Mucosa of gallbladder (tissue), 1 donor: ENCODE measurements around the gene ADAMTS19. TPM values are rescaled to one million over a fixed set of nuclear protein-coding genes. Genes with fewer than 3 reads are reported as not detected.

Experiments
- DNase-seq: peaks from one replicate; pipeline ENCODE4 v3.0.0-alpha.2; 2020; ENCODE audit warnings: low spot score
- total RNA-seq: library from RNA; stranded (reverse); gene quantifications from one replicate; pipeline ENCODE4 v1.2.1, GENCODE V29; 2021
- donor health status: DM: no; HTN: no; CAD: no.

Gene ADAMTS19
- total RNA-seq, 1 donor from 2014 or later, result 0.20 TPM

DNA sequence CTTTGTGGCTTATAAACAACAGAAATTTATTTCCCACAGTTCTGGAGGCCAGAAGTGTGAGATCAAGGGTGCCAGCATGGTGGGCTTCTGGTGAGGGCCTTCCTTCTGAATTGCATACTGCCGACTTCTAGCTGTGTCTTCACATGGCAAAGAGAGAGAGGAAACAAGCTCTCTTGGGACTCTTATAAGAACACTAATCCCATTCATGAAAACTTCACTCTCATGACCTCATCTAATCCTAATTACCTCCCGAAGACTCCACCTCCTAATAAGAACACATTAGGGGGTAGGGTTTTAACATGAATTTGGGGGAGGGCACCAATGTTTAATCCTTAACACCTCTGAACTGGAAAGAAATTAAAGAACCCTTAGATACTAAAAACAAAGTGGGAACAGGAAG lies 211.9 kb downstream of the ADAMTS19 start:
- DNase-seq, result no peak

DNA sequence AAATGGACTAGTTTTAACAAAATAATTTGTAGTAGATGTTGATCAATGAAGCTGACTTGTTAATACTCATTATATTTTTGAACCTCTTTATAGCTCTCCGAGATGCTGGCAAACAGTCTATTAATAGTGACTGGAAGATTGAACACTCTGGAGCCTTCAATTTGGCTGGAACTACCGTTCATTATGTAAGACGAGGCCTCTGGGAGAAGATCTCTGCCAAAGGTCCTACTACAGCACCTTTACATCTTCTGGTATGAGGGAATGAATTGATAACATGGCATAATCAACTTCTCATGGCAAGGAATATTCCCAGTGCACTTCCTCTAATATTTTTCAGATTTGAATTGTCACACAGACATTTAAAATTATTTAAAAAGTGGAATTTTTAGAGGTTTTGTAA lies 219.6 kb downstream of the ADAMTS19 start:
- no peak for DNase-seq

DNA sequence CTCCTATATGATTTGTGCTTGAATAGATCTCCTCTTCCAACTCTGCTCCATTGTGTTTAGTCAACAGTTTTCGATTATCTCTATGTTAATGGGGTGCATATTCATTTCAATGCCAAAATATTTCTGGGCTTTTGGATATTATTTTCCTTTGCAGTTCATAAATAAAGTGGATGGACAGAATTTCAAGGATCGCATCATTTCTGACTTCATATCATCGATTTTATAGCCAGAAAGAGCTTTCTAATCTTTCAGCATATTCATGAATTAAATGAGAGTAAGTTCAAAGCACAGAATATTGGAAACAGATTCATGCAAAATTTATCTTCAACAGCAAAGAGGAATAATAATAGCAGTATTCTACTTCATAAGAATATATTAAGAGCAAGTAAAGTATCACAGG lies 227.8 kb downstream of the ADAMTS19 start:
- no peak for DNase-seq

DNA sequence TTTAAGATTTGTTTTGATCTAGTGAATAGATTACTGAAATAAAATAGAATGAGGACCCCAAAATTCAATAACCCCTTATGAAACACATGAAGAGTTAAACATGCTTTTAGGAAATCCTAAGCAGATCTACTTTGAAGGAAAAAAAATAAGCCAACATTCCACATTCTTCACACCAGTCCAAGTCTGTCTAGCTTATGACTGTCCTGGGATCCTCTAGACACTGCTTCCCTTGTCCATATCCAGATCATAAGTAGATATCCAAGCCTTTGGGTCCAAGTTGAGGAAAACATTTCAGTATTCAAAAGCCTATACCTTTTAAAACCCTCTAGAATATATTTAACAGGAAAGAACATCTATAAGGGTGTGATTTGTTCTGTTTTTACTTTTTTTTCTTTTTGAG lies 228.9 kb downstream of the ADAMTS19 start:
- no peak for DNase-seq

DNA sequence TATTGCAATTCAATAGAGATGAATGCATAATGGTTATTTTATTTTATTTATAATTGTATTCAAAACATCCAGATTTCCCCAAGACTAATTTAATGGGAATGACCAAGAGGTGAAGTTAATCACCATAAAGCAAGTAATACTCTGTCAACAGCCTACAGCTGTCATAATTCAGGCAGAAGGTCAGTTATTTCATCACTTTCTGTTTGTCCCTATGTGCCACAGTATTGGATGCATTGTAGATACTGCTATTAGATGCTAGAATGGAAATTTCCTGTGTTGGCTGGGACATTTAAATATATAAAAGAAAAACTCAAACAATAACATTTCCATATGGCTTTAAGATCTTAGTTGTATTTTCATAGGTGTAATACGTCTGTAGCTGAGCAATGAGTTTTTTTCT lies 231.1 kb downstream of the ADAMTS19 start:
- no peak for DNase-seq

DNA sequence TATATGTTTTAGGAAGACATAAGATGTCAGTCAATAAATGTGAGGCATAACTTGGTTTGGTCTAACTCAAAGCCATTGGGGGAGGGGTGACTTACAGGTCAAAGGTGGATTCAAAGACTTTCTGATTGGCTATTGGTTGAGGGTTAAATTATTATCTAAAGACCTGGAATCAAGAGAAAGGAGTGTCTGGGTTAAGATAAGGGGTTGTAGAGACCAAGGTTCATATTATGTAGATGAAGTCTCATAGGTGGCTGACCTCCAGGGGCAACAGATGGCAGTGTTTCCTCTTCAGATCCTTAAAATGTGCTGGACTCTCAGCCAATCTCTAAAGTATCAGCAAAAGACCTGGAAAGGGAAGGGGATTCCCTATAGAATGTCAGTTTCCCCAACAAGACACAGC lies 236.5 kb downstream of the ADAMTS19 start:
- no peak for DNase-seq

DNA sequence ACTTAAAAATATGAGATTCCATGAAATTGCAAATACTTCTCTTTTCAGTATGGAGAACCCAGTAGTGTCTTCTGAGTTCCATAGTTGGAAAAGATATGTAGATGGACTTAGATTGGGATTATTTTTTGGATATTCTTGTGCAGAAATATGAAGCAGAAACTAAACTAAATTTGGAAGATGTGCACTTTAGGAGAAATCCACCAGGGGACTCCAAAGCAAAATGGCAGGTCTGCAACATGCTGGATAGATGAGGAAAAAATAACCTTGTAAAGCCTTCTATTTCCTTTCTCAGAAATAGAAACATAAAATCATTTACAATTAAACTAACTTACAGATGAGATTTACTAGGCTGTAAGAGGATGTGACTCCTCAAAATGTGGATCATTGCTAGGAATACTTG lies 238.6 kb downstream of the ADAMTS19 start:
- no peak for DNase-seq

DNA sequence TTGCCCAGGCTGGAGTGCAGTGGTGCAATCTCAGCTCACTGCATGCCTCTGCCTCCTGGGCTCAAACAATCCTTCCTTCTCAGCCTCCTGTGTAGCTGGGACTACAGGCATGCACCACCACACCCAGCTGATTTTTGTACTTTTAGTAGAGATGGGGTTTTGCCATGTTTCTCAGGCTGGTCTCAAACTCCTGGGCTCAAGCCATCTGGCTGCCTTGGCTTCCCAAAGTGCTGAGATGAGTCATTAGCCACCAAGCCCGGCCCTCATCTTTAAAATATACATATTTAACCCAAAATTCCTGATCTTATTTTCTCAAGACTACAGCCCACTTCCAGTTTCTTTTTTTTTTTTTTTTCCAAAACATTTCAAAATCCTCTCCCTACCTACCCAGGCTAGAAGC lies 256.1 kb downstream of the ADAMTS19 start:
- no peak for DNase-seq

DNA sequence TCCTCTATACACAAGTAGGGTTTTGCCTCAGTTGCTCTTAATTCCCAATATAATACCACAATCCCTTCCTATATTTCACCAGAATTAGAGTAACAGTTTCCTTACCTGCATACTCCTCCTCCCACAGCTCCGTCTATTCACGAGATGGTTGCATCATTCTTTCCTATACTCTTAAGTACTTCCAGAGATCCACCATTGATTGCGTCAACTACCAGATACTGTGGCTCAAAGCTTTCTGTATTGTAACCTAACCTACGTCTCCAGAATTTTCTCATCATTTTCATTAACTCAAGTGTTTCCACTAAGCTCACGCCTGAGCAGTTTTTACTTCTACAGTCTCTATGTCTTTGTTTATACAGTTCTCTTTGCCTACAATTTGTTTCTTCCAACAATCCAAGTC lies 256.6 kb downstream of the ADAMTS19 start:
- DNase-seq, result no peak

DNA sequence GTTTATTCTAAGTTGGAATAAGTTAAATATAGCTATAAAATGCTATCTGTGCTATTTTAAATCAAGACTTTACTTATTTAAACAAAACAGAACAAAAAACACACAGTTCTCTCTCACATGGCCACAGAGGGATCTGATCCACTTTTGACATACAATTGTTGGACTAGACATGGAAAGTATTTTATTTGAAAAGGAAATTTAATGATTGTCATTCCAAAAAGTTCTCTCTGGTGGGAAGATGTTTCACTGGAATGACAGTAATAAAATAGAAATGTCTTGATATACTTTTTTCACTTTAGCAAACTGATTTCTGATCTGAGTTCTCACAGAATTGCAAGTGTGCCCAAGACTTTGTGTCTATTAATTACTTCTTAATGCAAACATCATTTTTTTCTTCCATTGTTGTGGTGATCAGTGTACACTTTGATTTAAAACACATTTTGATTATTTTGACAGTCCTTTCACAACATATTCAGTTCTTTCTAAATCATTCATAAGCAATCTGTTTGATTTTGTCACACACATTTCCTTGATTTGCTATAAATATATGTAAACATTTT lies 257.7 kb downstream of the ADAMTS19 start:
- DNase-seq, result no peak

DNA sequence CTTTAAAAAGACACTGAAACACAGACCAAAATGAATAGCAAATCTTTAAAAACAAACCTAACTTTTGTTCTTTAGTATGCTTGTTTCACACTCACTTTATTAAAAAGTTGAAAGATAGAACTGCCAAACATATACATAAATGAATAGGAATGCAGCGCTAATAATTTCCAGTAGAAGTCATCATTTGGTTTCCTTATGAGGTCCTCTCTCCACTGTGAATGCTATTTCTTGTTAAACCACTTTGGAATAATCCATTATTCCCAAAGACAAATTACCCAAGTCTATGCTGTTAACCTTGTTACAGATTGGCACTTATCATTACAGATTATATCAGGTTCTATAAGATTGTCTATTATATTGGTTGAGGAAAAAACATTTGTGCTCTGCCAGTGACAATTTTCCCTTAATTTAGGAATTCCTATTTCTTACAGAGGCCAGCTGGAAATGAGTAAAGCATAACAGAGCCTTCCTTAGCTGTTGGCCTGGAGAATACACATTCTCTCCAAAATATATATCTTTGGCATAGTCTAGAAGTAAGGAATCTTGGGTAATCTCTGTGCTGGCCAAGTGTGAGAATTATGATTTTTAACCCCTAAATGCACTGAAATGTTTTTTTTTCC lies 258.5 kb downstream of the ADAMTS19 start:
- DNase-seq, result no peak

DNA sequence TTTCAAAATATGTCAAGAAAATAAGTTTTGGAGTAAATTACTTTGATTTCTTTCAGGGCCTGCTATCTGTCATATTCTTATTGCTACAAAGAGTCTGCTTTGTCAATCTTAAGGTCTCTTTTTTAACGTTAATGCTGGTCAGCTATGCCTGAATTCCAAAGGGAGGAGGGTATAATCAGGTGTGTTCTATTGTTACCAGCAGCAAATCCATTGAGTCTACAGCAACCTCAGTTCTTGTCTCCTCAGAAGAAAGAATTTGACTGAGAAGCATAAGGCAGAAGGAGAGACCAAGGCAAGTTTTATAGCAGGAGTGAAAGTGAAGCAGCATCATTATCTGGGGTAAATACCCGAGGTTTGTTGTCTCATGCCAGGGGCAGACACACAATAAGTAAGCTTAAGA lies 264.1 kb downstream of the ADAMTS19 start:
- no peak for DNase-seq

DNA sequence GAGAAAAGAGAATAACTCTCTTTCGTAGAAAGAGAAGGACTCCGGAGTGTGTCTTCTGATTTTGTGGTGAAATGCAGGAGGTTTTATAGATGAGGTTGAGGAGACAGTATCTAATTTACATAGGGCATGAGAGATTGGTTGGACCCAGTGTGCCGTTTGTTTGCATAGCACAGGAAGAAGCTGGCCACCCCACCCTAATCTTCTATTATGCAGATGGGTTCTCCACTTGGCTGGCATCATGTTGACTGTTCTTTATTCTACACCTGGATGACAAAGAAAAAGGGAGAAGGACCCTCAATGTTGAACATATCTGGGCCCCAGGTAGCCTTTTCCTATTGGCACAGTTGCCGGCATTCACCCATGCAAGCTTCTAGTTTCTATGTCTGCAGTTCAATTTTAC lies 264.5 kb downstream of the ADAMTS19 start:
- no peak for DNase-seq

DNA sequence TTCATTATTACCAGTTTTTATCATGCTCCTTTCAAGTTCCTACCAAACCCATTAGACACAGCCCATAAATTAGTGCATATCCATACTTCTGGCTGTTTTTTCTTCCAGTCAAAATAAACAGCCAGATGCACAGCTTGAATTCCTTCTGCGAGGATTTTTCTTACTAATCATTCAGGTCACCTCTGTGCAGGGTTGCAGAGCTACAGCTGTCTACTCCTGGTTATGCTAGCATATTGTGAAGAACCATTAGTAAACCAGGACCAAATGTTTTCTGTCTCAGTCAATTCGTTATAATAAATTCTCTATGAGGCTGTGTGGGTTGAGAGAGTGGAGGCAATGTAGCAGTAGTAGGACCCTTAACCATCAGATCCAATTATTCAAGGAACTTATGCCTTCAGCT lies 279.7 kb downstream of the ADAMTS19 start:
- no peak for DNase-seq

DNA sequence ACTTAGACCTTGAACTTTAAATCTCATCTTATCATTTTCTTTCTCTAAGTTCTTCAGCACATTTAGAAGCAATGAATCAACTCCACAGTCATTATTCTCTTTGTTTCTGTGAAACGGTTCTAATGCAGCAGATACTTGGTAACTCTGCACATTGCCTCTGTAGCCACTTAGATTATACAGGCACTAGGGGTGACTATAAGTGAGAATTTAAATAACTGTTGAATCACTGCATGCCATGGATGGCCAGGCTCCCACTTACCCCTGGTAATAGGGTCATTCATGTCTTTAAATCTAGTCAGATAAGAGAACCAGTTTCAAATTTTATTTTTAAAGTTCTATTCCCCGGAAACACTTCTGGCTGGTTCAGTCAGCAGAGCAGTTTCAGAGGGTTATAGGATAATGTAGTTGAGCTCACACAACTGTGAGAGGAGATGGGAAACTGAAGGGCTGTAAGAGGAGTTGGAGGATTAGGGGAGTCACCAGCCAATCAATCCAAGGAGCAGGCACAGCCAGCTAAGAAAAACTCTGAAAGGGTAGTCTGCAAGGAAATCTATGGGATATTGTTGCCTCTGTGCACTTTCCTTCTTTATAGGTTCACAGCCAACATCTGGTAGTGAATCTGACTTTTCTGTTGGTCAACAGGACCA lies 283.6 kb downstream of the ADAMTS19 start:
- DNase-seq, result no peak

DNA sequence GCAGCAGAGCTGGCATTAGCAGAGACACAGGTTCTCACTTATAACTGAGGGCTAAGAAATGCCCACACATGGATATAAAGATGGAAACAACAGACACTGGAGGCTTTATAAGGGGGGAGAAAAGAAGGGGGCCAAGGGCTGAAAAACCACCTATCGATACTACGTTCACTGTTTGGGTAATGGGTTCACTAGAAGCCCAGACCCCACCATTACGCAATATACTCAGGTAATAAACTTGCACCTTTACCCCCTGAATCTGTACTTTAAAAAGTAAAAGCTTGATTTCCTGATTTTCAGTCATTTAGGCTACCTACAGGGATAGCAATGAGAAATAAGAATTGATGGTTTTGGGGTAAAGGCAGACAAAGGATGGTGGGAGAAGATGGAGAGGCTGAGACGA lies 285.9 kb downstream of the ADAMTS19 start:
- DNase-seq, result no peak

DNA sequence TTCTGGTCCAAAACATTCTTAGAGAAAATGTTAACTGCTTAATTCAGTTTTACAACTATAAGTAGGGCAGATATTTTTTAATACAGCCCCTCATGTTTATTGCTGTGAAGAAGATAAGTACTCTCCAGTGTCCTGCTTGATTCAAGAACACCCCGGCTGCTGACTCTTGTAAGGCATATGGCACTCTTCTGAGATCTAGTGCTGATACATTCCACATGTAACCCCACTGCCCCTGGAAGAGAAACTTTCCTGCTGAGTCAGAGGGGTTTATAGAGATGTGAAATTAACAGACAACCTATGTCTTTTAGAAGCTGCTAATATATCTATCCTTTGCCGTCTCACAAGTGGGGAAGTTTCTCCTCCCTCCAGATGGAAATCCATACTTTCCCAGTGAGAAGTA lies 286.8 kb downstream of the ADAMTS19 start:
- DNase-seq, result no peak

DNA sequence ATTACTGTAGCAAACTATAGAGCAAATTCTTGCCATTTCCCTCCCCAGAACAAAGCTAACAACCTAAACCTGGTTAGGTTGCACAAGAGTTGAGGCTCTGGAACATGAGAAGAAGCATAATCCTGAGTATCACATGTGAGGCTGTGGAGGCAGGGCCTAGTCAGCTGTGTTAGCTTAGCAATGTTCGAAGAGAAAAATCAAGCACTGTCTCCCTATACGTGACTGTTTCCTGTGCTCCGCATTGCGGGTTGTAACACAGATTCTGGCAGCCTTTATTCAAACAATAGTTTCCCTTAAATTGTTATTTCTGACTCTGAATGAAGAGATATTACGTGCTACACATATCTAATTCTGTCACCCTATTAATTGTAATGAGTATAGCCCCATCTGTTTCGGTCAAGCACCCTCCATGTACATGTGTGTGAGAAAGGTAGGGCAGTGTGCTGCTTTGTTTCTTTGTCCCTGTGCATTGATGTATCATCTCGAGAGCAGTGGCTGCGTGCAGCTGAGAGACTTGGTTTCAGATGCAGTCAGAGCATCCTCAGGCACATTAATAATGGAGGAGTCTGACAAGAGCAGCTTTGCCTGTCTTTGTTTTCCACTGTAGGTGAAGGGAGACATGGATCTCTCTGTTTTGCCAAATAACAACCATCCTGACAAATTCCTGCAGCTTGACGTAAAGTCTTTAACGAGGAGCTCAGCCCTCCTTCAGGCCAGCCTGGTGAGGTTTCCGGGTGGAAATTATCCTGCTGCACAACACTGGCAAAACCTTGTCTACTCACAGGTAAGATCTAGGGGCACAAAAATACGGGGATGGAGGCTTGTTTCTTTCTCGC lies 287.7 kb downstream of the ADAMTS19 start, which contains the start of gene MINAR2:
Gene MINAR2 (plus strand): TSS at position 523 of the 836 bp plus-strand sequence. CDS start 97 bp downstream, at position 620.
- no peak for DNase-seq

DNA sequence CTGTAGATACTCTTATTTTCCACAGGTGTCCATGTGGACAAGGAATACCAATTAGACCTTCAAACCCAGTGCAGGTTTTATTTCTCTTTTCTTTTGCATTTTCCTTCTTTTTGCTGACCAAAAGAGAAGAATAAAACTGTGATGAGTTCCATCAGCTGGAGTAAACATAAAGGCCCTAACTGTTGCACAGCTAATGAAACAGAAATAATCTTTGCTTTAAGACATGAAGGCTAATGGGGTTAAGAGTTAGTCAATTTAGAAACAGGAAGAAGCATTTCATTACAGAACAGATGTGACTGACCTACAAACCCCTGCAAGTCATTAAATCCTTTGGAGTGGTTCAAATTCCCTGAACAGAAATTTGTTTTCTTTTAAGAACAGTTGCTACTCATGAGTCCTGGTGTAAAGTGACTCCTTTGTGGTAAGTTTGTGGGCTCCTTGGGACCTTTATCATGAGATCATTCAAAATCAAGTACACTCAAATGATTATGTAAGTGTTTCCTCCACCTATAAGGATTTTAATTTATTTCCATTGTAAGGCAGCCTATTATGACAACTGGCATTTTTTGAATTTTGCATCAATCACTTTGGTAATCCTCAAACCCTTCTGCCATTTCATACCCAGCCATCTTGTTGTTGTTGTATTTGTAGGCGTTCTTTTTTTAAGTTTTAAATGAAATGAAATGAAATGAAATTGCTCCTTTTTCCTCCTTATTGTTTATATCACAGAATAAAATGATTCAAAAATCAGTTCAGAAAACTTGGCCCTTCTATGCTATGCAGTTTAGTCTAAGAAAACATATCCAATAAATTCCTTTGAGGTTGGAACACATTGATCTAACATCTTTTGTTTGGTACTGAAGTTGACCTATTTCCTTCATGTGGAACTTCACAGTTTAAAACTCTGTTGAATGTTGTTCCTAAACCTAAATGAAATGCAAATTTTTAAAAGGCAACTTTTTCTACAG lies 289.1 kb downstream of the ADAMTS19 start:
- DNase-seq, result no peak

DNA sequence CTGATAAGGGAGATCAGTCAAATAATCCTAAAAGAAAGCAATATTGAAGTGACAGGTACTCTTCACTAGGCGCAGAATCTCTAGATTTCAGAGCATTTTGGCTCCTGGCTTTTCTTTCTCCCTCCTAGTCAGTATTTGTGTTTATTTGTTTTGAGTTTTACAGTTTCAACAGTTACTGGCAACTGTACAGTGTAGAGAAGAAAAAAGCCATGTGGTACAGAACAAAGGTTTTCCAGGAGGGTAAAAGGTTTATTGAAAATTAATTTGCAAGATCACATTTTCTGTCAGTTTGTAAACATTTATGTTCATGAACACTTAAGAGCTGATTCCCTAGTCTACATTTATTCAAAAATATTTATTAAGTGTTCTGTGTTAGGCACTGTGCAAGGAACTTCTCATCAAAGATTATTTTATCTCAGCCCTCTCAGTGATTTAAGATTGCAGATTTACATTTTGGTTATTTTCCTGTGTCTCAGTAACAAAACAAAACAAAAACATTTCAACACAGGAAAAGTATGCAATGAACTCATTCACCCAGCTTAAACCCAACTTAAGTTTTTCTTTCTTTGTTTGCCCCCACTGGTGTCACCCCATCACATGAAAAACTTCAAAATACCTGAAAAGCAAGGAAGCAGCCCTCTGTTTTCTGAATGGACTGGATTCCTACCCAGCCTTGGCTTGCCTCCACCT lies 300.7 kb downstream of the ADAMTS19 start:
- DNase-seq, result no peak

DNA sequence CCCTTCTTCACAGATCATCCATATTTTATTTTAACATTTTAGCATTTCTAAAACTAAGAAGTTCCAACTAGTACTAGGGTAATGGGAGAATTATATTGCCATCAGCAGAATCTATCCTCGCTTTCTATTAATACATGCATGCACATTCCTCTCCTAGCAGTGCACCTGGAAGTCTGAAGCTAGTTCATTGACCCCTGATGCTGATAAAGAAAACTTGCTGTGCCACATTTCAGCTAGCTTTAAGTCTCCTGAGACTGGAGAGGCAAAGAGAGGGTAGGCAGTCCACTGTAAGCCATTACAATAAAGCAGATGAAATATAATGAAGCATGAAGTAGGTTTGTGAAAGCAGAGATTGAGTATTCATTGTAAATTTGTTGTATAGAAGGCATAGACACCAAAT lies 303.6 kb downstream of the ADAMTS19 start:
- no peak for DNase-seq
